ENCODE measurements around the gene CDIPT.
"Not testable (repeated sequence)": the region's sequence is repeated elsewhere in the genome, so short reads cannot be mapped to it uniquely, and the experiment has no call there.

CDIPT gene

GRCh38 chr16:29857133-29857760 lies 5.8 kb downstream of the CDIPT start:
- DNase-seq: no peak

DNA sequence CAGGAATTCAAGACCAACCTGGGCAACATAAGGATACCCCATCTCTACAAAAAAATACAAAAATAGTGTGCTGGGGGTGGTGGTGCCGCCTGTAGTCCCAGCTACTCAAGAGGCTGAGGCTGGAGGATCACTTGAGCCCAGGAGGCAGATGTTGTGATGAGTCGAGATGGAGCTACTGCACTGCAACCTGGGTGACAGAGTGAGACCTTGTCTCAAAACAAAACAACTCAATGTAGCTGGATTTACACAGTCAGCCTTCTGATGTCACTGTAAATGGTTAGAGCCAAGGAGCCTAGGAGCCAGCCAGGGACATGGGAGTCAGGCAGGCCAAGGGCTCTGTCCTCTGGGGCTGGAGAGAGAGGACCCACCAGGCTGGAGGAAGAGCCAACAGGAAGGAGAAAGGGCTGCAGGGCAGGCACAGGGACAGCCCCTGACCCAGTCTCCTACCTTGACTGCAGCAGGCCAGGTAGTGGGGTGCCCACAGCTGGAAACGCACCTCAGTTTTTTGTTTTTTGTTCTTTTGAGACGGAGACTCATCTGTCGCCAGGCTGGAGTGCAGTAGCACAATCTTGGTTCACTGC lies 8.4 kb downstream of the CDIPT start:
- no peak for DNase-seq

DNA sequence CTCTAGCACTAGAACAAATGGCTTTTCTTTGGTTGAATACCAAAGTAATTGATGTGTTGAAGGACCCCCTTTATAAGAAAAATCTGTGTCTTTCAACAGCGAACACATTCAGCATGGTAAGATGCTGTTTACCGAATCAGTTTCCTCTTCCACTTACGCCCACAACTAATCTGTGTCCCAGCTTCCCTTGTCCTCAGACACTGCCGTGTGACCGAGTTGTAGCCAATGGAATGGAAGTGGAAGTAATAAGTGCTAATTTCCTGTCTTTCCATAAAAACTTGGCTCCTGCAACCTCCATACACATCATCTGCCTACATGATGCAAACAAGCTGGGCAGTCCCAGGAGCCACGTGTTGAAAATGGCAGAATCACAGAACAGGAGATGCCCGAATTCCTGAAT lies 10.4 kb downstream of the CDIPT start:
- DNase-seq: peak; percentile 31 to 69

- DNase-seq: no peak
Observed at GRCh38 chr16:29850998-29851397, 12.0 kb downstream of the CDIPT start.

GRCh38 chr16:29849505-29849904 lies 13.5 kb downstream of the CDIPT start:
- DNase-seq: no peak

GRCh38 chr16:29848420-29849297 lies 14.4 kb downstream of the CDIPT start:
- no peak for DNase-seq

GRCh38 chr16:29845656-29846055 lies 17.4 kb downstream of the CDIPT start:
- DNase-seq: no peak

DNA sequence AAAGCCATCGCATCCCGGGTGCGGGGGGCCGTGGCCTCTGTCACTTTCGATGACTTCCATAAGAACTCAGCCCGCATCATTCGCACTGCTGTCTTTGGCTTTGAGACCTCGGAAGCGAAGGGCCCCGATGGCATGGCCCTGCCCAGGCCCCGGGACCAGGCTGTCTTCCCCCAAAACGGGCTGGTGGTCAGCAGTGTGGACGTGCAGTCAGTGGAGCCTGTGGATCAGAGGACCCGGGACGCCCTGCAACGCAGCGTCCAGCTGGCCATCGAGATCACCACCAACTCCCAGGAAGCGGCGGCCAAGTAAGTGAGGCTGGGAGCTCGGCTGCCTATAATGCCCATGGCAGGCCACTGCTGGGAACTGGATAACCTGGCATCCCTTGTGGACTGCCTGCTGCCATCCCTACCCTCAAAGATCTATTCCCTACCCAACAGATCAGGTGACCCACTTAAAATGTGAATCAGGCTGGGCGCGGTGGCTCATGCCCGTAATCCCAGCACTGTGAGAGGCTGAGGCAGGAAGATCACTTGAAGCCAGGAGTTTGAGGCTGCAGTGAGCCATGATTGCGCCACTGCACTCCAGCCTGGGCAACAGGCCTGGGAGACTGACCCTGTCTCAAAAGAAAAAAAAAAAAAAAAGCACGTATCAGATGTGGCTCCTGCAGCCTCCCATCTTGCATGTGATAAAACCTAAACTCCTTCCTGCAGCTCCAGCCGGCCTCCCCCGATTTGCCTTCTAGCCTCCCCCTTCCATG lies 18.3 kb downstream of the CDIPT start:
- DNase-seq: peak in 1 of 2 experiments; percentile 21

DNA sequence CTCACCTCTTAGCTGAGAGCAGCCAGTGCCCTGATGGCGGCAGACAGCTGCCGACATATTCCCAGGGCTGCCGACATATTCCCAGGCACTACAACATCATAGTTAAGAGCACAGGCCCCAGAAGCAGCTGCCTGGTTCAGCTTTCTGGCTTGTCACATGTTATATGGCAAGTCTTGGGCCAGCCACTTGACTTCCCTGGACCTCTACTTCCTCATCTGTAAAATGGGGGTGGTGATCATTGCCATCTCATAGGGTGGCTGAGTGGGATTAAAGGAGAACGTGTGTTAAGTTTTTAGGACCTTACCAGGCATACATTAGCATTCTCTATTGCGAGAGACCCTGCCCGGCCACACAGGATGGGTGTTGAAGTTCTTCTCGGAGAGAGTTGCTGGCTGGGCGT lies 19.1 kb downstream of the CDIPT start:
- DNase-seq: no peak

- no peak for DNase-seq
Observed at GRCh38 chr16:29842732-29843346, 20.2 kb downstream of the CDIPT start.

GRCh38 chr16:29841631-29842030 lies 21.4 kb downstream of the CDIPT start:
- no peak for DNase-seq

DNA sequence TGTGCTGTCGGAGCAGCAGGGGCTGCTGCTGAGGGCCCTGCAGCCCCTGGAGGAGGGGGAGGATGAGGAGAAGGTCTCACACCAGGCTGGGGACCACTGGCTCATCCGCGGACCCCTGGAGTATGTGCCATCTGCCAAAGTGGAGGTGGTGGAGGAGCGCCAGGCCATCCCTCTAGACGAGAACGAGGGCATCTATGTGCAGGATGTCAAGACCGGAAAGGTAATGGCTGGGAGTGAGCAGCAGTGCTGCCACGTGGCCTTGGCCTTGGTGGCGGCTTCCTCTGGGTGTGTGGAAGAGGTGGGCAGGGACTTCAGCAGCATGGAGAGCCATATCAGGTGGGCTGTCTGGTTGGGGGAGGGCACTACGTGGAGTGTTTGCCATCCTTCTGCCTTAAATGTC lies 22.8 kb downstream of the CDIPT start:
- DNase-seq: no peak

DNA sequence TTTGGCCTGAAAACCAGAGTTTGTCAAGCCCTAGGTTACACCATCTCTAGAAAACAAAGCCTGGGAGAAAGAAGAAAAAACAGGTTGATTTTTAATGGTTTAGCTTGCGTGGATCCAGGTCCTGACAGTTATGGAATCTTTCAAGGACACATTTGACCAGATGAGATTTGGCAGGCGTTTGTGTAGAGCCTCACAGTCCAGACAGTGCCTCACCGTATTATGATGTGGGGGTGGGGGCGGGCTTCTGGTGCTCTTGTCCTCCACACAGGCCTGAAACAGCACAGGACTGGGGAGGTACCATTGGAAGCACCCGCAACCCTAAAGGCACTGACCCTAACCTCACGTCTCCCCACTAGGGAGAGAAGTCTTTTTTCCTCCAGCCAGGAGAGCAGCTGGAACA lies 23.2 kb downstream of the CDIPT start:
- no peak for DNase-seq

DNA sequence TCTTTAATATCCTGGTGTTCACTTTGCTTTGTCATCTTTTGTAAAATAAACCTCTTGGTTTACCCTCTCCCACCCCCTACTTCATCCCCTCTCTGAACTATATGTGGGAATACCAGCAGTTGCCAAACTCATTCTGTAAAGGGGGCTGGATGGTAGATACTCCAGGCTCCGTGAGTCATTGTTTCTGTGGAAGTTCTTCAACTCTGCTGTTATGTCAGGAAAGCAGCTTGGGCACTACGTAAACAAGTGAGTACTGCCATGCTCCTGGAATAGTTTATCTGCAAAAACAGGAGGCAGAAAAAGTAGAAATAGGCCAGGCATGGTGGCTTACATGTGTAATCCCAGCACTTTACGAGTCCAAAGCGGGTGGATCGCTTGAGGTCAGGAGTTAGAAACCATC lies 25.2 kb downstream of the CDIPT start:
- no peak for DNase-seq

DNA sequence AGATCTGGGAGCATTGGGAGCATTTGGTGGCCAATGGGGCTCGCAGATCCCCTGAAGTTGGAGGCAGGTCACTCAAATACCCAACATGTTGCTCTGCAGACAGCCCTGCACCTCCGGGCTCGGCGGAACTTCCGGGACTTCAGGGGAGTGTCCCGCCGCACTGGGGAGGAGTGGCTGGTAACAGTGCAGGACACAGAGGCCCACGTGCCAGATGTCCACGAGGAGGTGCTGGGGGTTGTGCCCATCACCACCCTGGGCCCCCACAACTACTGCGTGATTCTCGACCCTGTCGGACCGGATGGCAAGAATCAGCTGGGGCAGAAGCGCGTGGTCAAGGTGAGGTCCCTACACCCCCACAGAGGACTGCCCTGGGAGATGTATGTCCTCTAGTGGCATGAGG lies 26.4 kb downstream of the CDIPT start:
- DNase-seq: no peak

DNA sequence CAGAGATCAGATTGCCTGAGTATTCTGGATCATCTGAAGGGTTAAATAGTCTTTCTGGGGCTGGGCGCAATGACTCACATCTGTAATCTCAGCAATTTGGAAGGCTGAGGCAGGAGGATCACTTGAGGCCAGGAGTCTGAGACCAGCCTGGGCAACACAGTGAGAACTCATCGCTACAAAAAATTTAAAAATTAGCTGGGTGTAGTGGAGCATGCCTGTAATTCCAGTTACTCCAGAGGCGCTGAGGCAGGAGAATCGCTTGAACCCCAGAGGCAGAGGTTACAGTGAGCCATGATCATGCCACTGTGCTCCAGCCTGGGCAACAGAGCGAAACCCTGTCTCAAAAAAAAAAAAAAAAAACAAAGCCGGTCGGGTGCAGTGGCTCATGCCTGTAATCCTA lies 27.1 kb downstream of the CDIPT start:
- no peak for DNase-seq

DNA sequence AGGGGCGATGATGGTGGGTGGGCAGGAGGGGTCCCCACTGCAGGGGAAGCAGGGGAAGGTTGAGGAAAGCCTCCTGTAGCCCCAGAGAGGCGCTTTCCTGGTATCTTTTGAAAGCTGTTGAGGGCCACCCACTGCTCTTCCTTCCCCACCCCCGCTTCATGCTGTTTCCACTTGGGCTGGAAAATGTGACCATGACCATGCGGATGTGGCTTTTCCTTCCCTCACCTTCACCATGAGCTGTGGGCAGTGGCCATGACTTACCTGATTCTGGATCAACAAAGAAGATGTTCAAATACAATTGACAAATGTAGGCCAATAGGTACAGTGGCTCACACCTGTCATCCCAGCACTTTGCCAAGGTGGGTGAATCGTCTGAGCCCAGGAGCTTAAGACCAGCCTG lies 28.9 kb downstream of the CDIPT start:
- DNase-seq: no peak

DNA sequence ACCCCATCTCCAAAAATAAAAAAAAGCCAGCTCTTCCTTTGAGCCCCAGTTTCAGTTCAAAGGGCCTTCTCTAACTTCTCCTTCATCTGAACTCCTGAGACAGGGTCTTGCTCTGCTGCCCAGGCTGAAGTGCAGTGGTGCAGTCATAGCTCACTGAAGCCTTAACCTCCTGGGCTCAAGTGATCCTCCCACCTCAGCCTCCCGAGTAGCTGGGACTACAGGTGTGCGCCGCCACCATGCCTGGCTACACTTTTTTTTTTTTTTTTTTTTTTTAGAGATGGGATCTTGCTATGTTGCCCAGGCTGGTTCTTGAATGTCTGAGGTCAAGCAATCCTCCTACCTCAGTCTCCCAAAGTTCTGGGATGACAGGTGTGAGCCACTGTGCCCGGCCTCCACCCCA lies 29.8 kb downstream of the CDIPT start:
- not testable (repeated sequence) for DNase-seq

GRCh38 chr16:29831490-29831889 lies 31.5 kb downstream of the CDIPT start:
- peak; percentile 42 to 77 for DNase-seq

- no peak for DNase-seq
Observed at GRCh38 chr16:29830774-29831173, 32.3 kb downstream of the CDIPT start.

GRCh38 chr16:29826342-29826695 lies 36.7 kb downstream of the CDIPT start:
- no peak for DNase-seq

DNA sequence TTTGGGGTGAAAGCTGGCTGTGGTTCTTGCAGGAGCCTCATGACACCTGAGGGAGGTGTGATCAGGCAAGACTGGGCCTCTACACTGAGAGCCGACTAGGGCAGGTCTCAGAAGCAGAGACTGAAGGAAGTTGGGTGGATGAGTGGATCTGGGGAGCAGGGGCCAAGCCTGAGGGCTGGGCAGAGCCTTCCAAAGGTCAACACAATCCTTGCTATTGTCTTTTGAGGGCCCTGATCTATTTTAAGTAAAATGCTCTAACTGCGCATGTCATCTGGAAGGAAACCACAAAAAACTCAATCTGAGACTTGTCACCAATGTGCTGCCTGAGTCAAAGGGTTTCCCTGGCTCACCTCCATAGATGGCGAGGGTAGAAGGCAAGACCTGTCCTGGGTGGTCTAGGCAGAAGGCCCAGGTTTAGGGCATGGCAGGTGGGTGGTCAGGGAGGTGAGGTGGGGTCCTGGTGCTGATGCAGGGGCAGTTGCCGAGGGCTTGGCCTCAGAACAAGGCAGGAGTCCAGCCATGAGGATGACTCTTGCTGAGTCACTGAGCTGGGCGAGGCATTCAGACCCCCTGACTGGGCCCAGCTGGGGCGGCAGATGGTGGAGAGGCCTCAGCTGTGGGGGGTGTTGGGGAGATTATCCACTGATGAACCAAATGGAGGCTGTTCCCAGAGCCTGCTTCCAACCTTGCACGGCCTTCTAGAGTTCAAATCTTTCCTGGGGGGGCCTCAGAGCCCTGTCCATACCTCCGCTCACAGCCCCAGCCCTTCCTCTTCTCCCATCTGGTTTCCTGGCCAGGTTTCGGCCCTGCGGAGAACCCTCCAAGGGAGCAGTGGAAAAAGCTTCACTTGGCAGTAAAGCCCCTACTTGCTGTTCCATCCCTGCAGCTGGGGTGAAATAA lies 37.6 kb downstream of the CDIPT start:
- DNase-seq: peak; percentile 82 to 95

All from cerebellar nuclear complex (tissue), 1 donor.